Brain microvascular endothelial cell (primary cell): ENCODE measurements around the gene SLC30A3.
"Not testable (repeated sequence)": the region's sequence is repeated elsewhere in the genome, so short reads cannot be mapped to it uniquely, and the experiment has no call there.

ENCODE experiments used
- DNase-seq: peaks from one replicate; pipeline ENCODE4 v3.0.0-alpha.2; 2020
- H3K27ac ChIP-seq: fragments of 250-450 bp; sonication (Bioruptor Pico); 2 replicates; pipeline ENCODE4 v1.5.1; 2020; ENCODE audit warnings: mild to moderate bottlenecking, moderate library complexity
- H3K27me3 ChIP-seq: fragments of 250-450 bp; sonication (Bioruptor Pico); replicated peaks from 2 replicates; pipeline ENCODE4 v1.5.1; 2020; ENCODE audit warnings: mild to moderate bottlenecking
- H3K36me3 ChIP-seq: fragments of 250-450 bp; sonication (Bioruptor Pico); replicated peaks from 2 replicates; pipeline ENCODE4 v1.5.1; 2020; ENCODE audit warnings: mild to moderate bottlenecking
- H3K4me3 ChIP-seq: 2 replicates; pipeline ENCODE4 v1.5.1; 2011; ENCODE audit warnings: low read depth, mild to moderate bottlenecking, control low read depth, low read length, moderate library complexity
- in situ Hi-C: cut with HindIII; loops from 2 replicates; pipeline ENCODE4 v1.10.0; 2017; ENCODE audit warnings: low sequenced_read_pairs, low pct_ligation_motif_present
- TF ChIP-seq, protein P1 (sequence below): IDR thresholded peaks from 2 replicates; pipeline ENCODE4 v1.5.1; 2011; ENCODE audit warnings: low read depth, mild to moderate bottlenecking, moderate library complexity, low read length, control low read depth, inconsistent platforms; ENCODE audit errors: missing control alignments

The SLC30A3 gene

DNA sequence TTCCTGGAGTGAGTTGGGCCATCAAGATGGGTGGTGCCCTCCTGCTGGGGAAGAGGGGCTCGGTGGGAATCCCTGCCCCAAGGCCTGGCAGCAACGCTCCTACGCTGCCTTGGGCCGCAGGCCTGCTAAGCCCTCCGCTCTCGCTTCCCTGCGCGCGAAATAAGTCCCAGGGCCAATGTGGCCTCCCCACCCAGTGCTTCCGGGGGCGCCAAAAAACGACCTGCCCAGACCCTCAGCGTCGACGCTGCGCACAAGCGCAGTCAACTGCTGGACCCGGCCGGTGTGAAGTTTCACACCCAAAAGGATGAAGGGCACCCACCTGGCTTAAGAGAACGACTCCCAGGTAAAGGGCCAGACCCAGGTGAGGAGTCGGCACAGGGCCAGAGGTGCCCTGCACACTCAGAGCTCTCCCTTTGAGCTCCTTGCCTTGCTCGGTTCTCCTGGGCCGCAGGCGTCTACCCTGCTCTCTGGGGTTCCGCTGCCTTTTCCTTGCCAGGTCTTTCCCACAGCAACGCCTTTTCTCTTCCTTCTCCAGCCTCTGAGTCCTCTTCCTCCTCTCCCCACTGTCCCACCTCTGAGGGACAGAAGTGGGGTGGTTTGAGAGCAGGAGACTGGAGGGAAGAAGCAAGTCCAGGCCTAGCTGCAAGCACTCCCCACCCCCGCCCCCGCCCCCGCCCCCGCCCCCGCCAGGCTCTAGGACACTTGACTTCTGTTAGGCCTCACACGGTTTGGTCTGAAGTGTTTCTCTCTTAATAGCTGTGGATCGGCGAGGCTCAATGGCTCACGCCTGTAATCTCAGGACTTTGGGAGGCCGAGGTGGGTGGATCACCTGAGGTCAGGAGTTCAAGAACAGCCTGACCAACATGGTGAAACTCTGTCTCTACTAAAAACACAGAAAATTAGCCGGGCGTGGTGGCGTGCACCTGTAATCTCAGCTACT lies 12.6 kb upstream of the SLC30A3 start, which contains the start of gene DNAJC5G:
DNAJC5G (plus strand) TSS at position 223 of the 940 bp plus-strand sequence. CDS start 1,296 bp downstream, outside the sequence.
- no peak within 1 kb of the TSS for H3K27ac ChIP-seq
- DNase-seq, result no peak
- in situ Hi-C loops, result loop anchor here (25.0 kb wide), 1 partner anchor 163 kb away; the partner anchor contains the start of genes ABHD1 and CGREF1
- no peak within 1 kb of the TSS for H3K4me3 ChIP-seq
- H3K27me3 ChIP-seq, result peaks cover 6% of the 10 kb centered on the region
- no peaks in the 10 kb centered on the region for H3K36me3 ChIP-seq
- TF ChIP-seq, protein P1, sequence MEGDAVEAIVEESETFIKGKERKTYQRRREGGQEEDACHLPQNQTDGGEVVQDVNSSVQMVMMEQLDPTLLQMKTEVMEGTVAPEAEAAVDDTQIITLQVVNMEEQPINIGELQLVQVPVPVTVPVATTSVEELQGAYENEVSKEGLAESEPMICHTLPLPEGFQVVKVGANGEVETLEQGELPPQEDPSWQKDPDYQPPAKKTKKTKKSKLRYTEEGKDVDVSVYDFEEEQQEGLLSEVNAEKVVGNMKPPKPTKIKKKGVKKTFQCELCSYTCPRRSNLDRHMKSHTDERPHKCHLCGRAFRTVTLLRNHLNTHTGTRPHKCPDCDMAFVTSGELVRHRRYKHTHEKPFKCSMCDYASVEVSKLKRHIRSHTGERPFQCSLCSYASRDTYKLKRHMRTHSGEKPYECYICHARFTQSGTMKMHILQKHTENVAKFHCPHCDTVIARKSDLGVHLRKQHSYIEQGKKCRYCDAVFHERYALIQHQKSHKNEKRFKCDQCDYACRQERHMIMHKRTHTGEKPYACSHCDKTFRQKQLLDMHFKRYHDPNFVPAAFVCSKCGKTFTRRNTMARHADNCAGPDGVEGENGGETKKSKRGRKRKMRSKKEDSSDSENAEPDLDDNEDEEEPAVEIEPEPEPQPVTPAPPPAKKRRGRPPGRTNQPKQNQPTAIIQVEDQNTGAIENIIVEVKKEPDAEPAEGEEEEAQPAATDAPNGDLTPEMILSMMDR, result no peak

DNA sequence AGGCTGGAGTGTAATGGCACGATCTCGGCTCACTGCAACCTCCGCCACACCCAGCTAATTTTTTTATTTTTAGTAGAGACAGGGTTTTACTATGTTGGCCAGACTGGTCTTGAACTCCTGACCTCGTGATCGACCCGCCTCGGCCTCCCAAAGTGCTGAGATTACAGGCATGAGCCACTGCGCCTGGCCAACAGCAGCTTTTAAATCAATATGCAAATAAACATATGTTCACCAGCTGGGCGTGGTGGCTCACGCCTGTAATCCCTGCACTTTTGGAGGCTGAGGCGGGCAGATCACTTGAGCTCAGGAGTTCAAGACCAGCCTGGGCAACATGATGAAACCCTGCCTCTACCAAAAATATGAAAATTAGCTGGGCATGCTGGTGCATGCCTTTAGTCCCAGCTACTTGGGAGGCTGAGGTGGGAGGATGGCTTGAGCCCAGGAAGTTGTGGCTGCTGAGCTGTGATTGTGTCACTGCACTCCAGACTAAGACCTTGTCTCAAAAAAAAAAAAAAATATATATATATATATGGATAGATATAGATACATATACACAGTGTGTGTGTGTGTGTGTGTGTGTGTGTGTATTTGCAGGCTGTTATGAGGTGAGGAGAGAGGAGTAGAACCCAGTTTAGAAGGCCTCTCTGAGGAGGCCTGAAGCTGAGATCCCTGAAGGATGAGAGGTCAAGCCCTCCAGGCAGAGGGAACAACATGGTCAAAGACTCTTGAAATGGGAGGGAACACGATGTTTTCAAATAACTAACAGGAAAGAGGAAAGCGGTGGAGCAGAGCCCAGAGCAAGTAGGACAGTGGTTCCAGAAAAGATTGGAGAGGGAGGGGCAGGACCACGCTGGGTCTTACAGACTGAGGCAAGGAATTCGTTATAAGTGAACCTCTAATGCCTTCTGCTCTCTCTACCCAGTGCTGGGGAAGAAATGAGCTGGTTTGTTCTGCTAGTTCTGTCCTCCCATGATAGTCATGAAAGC lies 10.0 kb upstream of the SLC30A3 start:
- in situ Hi-C loops, H3K4me3 ChIP-seq, H3K27ac ChIP-seq, DNase-seq, H3K36me3 ChIP-seq: not testable (repeated sequence)
- peaks cover 14% of the 10 kb centered on the region for H3K27me3 ChIP-seq

DNA sequence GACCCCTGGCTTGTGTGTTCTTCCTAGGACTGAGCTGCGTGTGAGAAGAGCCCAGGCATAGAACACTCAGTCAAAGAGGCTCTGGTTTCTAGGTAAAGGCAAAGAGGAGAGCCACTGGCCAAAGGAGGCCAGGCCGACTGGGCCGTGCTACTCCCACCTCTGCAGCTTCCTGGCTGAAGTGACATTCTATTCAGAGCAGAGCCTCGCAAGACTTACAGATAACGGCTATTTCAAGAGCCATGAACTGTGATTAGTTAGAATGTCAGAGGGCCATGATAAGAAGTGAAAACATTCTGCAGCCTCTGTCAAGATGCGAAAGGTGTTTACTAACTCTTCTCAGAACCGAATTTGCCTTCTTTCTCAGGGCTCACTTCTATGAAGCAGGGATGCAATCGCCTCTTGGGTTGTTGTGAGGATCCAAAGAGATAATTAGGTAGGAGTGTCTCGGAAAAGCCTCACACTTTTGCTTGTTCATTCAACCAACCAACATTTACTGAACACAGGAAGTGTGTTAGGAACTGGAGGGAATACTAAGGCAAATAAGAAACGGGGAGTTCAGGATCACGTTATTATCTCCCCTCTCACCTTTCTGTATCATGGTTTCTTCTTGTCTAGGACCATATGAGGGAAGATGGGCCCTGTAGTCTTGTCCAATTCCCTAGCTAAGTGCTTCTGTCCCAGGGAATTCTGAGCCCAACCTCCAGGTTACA lies 8.9 kb upstream of the SLC30A3 start:
- Histone ChIP-seq H3K36me3 (no peaks in the 10 kb centered on the region), H3K27me3 (peaks cover 17% of the 10 kb centered on the region)
- in situ Hi-C loops, result no loop called here

DNA sequence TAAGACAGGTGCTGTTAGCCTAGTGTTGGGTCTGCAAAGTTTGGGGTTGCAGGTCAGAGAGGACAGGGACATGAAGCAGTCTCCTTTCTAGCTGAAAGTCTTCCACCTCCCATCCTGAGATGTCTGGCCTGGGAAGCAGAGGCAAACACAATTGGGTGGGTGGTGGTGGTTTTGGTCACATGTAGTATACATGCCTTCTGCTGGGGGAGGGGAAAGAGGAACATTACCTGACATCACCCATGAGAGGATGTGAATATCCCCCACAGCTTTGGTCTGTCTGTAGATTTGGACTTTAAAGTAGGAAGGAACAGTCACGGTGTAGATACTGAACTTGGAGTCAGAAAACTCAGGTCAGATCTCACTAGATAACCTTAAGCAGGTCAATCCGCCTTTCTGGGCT lies 7.8 kb upstream of the SLC30A3 start:
- Histone ChIP-seq H3K27ac (no peak overlapping the region), H3K27me3 (peaks cover 18% of the 10 kb centered on the region), H3K4me3 (no peak overlapping the region), H3K36me3 (no peaks in the 10 kb centered on the region)
- no peak for DNase-seq
- in situ Hi-C loops, result no loop called here
- TF ChIP-seq, protein P1, result no peak

More for the DNA sequence above, 8.9 kb upstream of the SLC30A3 start:
- no peak for DNase-seq
- Histone ChIP-seq H3K27ac (no peak overlapping the region), H3K4me3 (no peak overlapping the region)
- TF ChIP-seq, protein P1, result no peak

DNA sequence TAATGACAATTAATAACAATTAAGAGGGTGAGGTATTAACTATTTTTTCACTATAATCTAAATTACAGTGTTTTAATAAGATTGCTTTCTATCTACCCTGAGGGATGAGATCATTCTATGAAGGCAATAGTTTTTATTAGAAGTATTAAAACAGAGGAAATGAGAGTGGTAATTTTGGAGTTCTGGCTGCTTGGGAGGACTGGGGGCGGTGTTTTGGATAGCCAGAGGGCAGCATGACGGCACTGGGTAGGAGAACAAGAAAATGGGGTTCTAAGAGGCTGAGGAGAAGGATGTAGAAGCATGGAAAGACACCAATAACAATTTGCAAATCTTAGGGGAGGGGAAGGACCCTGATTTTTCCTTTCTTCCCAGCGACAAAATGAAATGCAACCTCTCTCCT lies 7.3 kb upstream of the SLC30A3 start:
- DNase-seq, result no peak
- in situ Hi-C loops, result no loop called here
- no peak overlapping the region for H3K4me3 ChIP-seq
- TF ChIP-seq, protein P1, result no peak
- H3K27me3 ChIP-seq, result peaks cover 23% of the 10 kb centered on the region
- H3K36me3 ChIP-seq, result no peaks in the 10 kb centered on the region
- H3K27ac ChIP-seq, result no peak overlapping the region

DNA sequence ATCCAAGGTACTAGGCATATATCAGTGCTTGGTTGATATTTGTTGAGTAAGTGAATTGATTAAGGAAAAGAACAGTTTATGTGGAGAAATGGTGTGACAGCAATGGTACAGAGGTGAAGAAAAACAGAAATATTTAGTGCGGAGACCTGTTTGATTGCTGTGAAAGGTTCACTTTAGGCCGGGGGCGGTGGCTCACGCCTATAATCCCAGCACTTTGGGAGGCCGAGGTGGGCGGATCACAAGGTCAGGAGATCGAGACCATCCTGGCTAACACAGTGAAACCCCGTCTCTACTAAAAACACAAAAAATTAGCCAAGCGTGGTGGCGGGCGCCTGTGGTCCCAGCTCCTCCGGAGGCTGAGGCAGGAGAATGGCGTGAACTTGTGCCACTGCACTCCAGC lies 5.4 kb upstream of the SLC30A3 start:
- DNase-seq, H3K27ac ChIP-seq, H3K36me3 ChIP-seq, H3K4me3 ChIP-seq, in situ Hi-C loops: not testable (repeated sequence)
- peaks cover 40% of the 10 kb centered on the region for H3K27me3 ChIP-seq
